Measurements from ENCODE around the gene DCST2.
A peak's percentile ranks its signal among the peaks of the same experiment; 100 is the strongest.

DCST2 gene

DNA sequence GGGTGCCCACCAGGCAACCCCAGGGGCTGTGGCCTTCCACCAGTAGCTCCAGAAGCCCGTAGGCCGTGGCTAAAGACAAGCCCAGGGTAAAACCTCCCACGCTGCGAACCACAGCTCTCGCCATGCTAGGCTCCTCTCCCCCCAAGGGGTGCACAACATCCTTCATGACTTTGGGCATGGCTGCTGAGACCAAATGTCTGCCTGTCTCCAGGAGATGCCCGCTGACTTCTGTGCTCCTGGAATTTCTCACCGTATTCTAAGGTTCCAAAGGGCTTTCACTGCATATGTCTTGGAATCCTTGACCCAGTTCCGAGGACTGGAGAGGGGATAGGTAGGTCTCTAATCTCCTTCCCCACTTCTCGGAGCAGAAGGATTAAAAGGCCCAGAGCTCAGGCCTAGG, at the start of gene DCST2, which contains the start of gene DCST1:
DCST2 (minus strand) TSS at position 258 of the 400 bp plus-strand sequence; CDS start at position 178, 80 bp downstream.
DCST1 (plus strand) TSS at position 301 of the 400 bp plus-strand sequence. CDS start 213 bp downstream, outside the sequence.
- no peak for DNase-seq

- DNase-seq, result peak; percentile 38
Measured at GRCh38 chr1:155083052-155083541, 49.5 kb upstream of the DCST2 start.

- peak; percentile 39 for DNase-seq
Measured at GRCh38 chr1:155082301-155083051, 48.9 kb upstream of the DCST2 start.

GRCh38 chr1:155081472-155082300, 48.1 kb upstream of the DCST2 start:
- peak; percentile 36 for DNase-seq

DNA sequence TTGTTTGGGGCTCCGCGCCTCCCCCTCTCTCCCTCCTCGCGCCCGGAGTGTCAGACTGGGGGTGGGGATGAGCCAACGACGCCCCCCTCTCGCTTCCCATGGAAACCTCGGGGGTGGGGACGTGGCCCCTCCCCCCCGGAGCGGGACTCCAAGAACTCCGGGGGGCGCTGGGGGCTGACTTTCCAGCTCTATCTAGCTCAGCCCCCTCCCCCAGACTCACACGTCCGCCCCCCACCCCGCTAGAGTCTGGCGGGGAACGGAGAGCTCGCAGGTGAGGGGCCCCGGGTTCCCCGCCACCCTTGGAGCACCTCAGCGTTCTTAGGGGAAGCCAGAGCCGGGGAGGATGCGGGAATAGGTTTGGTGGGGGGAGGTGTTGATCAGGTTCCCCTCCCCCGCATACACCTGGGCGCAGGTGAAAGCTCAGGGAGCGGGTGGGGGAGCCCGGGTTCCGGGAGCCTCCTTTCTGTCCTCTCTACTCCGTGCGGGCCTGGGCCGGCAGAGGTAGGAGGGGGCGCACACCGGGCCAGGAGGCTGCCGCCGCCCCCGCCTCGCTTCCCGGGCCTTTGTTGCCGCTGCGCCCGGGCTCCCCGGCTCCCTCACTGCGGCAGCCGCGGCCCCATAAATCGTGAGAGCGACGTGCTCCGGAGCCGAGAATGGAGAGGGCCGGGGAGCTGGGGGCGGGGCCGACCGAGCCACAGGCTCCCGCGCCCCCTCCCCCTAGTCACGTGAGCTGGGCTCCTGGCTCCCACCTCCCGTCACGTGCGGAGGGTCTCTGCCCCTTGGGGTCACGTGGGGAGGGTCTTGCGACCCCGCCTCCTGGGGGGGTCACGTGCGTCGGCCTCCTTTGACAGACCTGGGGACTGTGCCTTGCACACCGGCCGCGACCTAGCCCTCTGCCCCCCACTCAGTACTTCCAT, 47.0 kb upstream of the DCST2 start:
- peak; percentile 52 for DNase-seq

GRCh38 chr1:155079487-155080311, 46.1 kb upstream of the DCST2 start:
- peak; percentile 40 for DNase-seq

DNA sequence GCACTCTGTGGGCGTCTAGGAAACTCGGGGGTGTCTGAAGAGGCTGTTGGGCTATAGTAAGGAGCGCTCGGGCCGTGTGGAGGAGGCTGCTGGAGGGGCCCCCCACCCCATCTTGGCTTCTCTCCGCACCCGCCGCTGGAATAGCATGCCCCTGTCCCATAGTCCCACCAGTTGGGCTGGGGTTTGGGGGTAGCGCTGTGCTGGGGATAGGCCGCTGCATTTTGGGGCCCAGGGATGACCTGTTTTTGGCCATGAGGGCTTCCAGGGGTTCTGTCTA, 45.6 kb upstream of the DCST2 start:
- peak; percentile 46 for DNase-seq

DNA sequence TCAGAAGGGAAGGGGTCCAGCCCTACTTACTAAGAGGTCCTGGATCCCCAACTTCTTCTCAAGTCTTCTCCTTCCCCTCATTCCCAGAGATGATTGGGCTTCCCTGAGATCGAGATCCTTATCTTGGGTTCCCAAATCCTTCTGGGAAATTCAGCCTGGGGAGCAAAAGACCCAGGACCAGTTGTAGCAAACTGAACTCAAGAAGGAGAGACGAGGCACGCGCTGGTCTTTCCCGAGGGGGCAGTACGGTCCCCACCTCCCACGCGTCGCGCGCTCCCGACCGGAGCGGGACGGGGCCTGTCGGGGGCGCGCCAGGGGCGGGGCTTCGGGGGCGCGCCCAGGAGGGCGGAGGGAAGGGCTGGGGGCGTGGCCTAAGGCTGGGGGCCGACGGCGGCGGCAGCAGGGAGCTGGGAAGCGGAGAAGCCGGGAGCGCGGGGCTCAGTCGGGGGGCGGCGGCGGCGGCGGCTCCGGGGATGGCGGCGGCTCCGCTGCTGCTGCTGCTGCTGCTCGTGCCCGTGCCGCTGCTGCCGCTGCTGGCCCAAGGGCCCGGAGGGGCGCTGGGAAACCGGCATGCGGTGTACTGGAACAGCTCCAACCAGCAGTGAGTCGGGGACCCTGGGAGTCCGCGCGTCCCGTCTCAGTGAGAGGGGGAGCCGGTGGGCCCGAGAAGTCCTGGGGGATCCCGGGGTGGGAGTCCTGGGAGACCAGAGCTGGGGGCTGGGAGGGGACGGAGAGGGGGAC, 45.1 kb upstream of the DCST2 start, which contains the start of gene EFNA3:
EFNA3 (plus strand) TSS at position 369 of the 741 bp plus-strand sequence; CDS start at position 474, 105 bp downstream.
- peak; percentile 83 for DNase-seq

GRCh38 chr1:155077758-155078445, 44.3 kb upstream of the DCST2 start:
- peak; percentile 23 for DNase-seq

DNA sequence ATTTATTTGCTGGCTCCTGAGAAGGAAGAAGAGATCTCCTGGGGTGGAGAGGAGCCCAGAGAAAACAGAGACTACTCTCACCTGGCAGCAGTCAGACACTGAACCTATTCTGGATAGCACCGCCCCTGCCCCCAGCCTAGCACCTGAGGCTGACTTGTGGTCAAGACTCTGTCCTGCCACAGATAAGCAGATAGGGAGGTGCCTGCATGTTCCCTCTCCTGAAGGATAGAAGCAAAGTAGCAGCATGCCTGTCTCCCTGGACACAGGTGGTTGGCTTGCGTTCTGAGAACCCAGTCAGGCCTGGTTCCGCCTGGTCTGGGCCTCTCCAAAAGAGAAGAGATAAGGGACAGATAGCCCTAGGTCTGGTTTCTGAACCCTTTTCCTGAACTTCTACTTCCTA, 43.8 kb upstream of the DCST2 start:
- no peak for DNase-seq

GRCh38 chr1:155076371-155076770, 42.8 kb upstream of the DCST2 start:
- DNase-seq, result no peak

DNA sequence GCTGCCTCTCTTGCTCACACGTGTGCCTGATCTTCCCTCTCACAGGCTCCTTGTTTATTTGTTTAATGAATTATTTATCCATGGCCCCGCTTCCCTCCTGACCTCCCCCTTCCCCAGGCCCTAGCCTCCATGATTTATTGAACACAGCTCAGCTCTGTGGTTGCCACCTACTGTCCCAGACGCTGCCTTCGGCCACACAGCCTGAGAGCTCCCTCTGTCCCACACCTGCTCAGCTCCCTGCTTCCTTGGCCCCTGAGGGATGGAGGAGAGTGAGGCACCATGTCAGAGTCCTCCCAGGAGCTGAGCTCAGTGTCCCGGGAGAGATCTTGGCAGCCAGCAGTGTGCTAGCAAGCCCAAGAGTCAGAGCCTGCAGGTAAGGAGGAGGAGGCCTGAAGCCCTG, 42.0 kb upstream of the DCST2 start:
- peak; percentile 15 for DNase-seq

- DNase-seq, result peak; percentile 18
Measured at GRCh38 chr1:155073377-155074242, 40.0 kb upstream of the DCST2 start.

DNA sequence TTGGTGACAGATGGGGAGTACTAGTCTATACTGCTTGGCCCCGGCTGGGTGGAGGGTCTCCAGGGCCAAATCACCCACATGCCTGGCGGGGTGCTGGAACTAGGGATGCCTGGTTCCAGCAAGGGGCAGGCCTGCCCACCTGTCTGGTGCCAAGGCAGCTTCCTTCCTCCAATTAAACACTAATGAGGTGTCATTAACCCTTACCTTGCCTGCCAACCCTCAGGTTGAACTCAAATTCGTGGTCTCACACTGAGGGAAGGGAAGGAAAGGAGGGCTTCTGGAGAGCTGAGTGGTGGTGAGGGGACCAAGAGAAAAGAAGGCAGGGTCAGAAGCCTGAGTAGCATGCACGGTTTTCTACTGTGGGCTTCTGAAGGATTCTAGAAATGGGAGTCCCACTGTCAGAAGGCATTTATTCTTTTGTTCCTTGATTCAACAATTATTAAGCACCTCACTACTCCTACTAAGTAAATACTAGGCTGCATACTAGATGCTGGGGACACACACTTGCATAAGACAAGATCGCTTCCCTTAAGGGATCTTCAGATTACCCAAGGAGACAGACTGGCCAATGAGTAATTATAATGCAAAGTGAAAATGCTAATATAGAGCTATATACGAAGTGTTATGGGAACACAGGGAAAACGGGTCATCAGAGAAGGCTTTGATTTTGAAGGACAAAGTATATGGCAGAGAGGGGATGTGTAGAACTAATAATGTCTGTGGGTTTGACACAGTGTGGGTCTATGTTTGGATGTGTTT, 39.1 kb upstream of the DCST2 start:
- peak; percentile 23 for DNase-seq

GRCh38 chr1:155071701-155072100, 38.1 kb upstream of the DCST2 start:
- no peak for DNase-seq

GRCh38 chr1:155070721-155071569, 37.4 kb upstream of the DCST2 start:
- DNase-seq, result peak; percentile 80

DNA sequence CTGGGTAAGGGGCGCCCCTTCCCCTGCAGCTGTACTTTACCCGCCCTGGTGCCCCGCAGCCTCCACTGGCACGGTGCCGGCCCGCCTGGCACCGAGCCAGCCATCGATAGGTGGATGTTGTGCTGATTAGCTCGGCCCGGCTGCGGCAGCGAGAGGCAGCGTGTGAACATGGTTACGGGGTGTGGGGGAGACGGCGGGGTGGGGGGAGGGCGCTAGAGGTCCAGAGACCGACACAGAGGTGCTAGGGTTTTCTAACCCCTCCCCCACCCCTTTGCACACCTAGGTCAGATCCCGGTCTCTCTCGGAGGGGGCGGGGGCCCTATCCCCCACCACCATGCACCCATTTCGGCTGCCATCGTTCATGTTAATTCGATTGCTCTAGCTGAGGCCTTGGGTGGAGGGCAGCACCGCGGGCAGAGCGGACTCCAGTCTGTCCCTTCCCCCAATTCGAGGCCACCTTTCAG, 36.6 kb upstream of the DCST2 start:
- no peak for DNase-seq
